Mucosa of rectum (tissue), 2 donors: Measurements from ENCODE around the gene KCNAB1.

Source experiments
- H3K27ac ChIP-seq, 2 donors: one replicate each; pipeline ENCODE4 v1.7.0; 2013; ENCODE audit warnings: inconsistent platforms in 2 of 2, low read depth in 2 of 2, low read length in 2 of 2
- H3K27me3 ChIP-seq, 2 donors: one replicate each; pipeline ENCODE4 v1.7.0; 2013; ENCODE audit warnings: low read length in 2 of 2; ENCODE audit not compliant: control insufficient read depth in 2 of 2, insufficient read depth in 2 of 2
- H3K36me3 ChIP-seq, 2 donors: one replicate each; pipeline ENCODE4 v1.7.0; 2013; ENCODE audit warnings: low read length in 2 of 2; ENCODE audit not compliant: control insufficient read depth in 2 of 2, insufficient read depth in 2 of 2
- H3K4me1 ChIP-seq, 2 donors: one replicate each; pipeline ENCODE4 v1.7.0; 2013; ENCODE audit warnings: low read length in 2 of 2, mild to moderate bottlenecking in 1 of 2; ENCODE audit not compliant: control insufficient read depth in 2 of 2, insufficient read depth in 2 of 2
- H3K4me3 ChIP-seq, 2 donors: one replicate each; pipeline ENCODE4 v1.7.0; 2013; ENCODE audit warnings: low read length in 2 of 2
- H3K9ac ChIP-seq, 2 donors: one replicate each; pipeline ENCODE4 v1.7.0; 2013; ENCODE audit warnings: low read length in 2 of 2, low read depth in 1 of 2, mild to moderate bottlenecking in 1 of 2
- H3K9me3 ChIP-seq, 2 donors: one replicate each; pipeline ENCODE4 v1.7.0; 2013; ENCODE audit warnings: low read length in 2 of 2; ENCODE audit not compliant: control insufficient read depth in 2 of 2
- donor health status: healthy.
- donor health status: Normal muscosa, but diverticular disease.

KCNAB1 gene

GRCh38 chr3:156304406-156304805 is 184.0 kb downstream of the KCNAB1 start:
- Histone ChIP-seq H3K9ac (no peak overlapping the region), H3K4me3 (no peak overlapping the region), H3K27ac (no peak overlapping the region), H3K9me3 (no peaks in the 10 kb centered on the region), H3K4me1 (no peaks in the 10 kb centered on the region), H3K27me3 (no peaks in the 10 kb centered on the region), H3K36me3 (no peaks in the 10 kb centered on the region)

GRCh38 chr3:156305672-156306071 is 185.3 kb downstream of the KCNAB1 start:
- Histone ChIP-seq H3K9me3 (no peaks in the 10 kb centered on the region), H3K9ac (no peak overlapping the region), H3K4me1 (no peaks in the 10 kb centered on the region), H3K27me3 (no peaks in the 10 kb centered on the region), H3K36me3 (no peaks in the 10 kb centered on the region), H3K4me3 (no peak overlapping the region), H3K27ac (no peak overlapping the region)

GRCh38 chr3:156307704-156308103 is 187.3 kb downstream of the KCNAB1 start:
- Histone ChIP-seq H3K27me3 (no peaks in the 10 kb centered on the region), H3K9ac (no peak overlapping the region)

GRCh38 chr3:156311431-156311830 is 191.1 kb downstream of the KCNAB1 start:
- Histone ChIP-seq H3K9me3 (no peaks in the 10 kb centered on the region), H3K36me3 (no peaks in the 10 kb centered on the region), H3K4me3 (no peak overlapping the region), H3K27me3 (no peaks in the 10 kb centered on the region), H3K9ac (no peak overlapping the region), H3K4me1 (no peaks in the 10 kb centered on the region), H3K27ac (no peak overlapping the region)

More at GRCh38 chr3:156307704-156308103, 187.3 kb downstream of the KCNAB1 start:
- Histone ChIP-seq H3K36me3 (no peaks in the 10 kb centered on the region), H3K27ac (no peak overlapping the region), H3K4me3 (no peak overlapping the region), H3K4me1 (no peaks in the 10 kb centered on the region), H3K9me3 (no peaks in the 10 kb centered on the region)

GRCh38 chr3:156311930-156312329 is 191.6 kb downstream of the KCNAB1 start:
- no peaks in the 10 kb centered on the region for H3K36me3 ChIP-seq
- H3K9me3 ChIP-seq = no peaks in the 10 kb centered on the region
- no peak overlapping the region for H3K4me3 ChIP-seq
- no peaks in the 10 kb centered on the region for H3K4me1 ChIP-seq
- H3K27me3 ChIP-seq = no peaks in the 10 kb centered on the region
- no peak overlapping the region for H3K9ac ChIP-seq
- no peak overlapping the region for H3K27ac ChIP-seq

GRCh38 chr3:156316076-156316475 is 195.7 kb downstream of the KCNAB1 start:
- no peak overlapping the region for H3K27ac ChIP-seq
- H3K9ac ChIP-seq = no peak overlapping the region
- H3K4me3 ChIP-seq = no peak overlapping the region
- no peaks in the 10 kb centered on the region for H3K27me3 ChIP-seq
- H3K9me3 ChIP-seq = no peaks in the 10 kb centered on the region
- no peaks in the 10 kb centered on the region for H3K36me3 ChIP-seq
- no peaks in the 10 kb centered on the region for H3K4me1 ChIP-seq

GRCh38 chr3:156317462-156318074 is 197.2 kb downstream of the KCNAB1 start:
- H3K36me3 ChIP-seq = no peaks in the 10 kb centered on the region
- no peak overlapping the region for H3K4me3 ChIP-seq
- no peaks in the 10 kb centered on the region for H3K27me3 ChIP-seq
- no peak overlapping the region for H3K9ac ChIP-seq
- no peak overlapping the region for H3K27ac ChIP-seq
- no peaks in the 10 kb centered on the region for H3K9me3 ChIP-seq
- no peaks in the 10 kb centered on the region for H3K4me1 ChIP-seq

- no peaks in the 10 kb centered on the region for H3K9me3 ChIP-seq
- H3K27ac ChIP-seq = no peak overlapping the region
- H3K27me3 ChIP-seq = no peaks in the 10 kb centered on the region
- H3K9ac ChIP-seq = no peak overlapping the region
- no peaks in the 10 kb centered on the region for H3K36me3 ChIP-seq
- no peaks in the 10 kb centered on the region for H3K4me1 ChIP-seq
- no peak overlapping the region for H3K4me3 ChIP-seq
Observed at GRCh38 chr3:156321945-156322344, 201.6 kb downstream of the KCNAB1 start.

- no peaks in the 10 kb centered on the region for H3K4me1 ChIP-seq
- H3K4me3 ChIP-seq = no peak overlapping the region
- H3K9me3 ChIP-seq = no peaks in the 10 kb centered on the region
- H3K27ac ChIP-seq = no peak overlapping the region
- H3K36me3 ChIP-seq = no peaks in the 10 kb centered on the region
- H3K27me3 ChIP-seq = no peaks in the 10 kb centered on the region
- H3K9ac ChIP-seq = no peak overlapping the region
Observed at GRCh38 chr3:156323466-156323865, 203.1 kb downstream of the KCNAB1 start.

- Histone ChIP-seq H3K36me3 (no peaks in the 10 kb centered on the region), H3K4me3 (no peak overlapping the region), H3K27me3 (no peaks in the 10 kb centered on the region), H3K9ac (no peak overlapping the region), H3K9me3 (no peaks in the 10 kb centered on the region), H3K27ac (no peak overlapping the region), H3K4me1 (no peaks in the 10 kb centered on the region)
Observed at GRCh38 chr3:156330415-156330814, 210.0 kb downstream of the KCNAB1 start.

GRCh38 chr3:156332304-156332703 is 211.9 kb downstream of the KCNAB1 start:
- Histone ChIP-seq H3K4me3 (no peak overlapping the region), H3K4me1 (no peaks in the 10 kb centered on the region), H3K9me3 (no peaks in the 10 kb centered on the region), H3K27me3 (no peaks in the 10 kb centered on the region), H3K36me3 (no peaks in the 10 kb centered on the region), H3K27ac (no peak overlapping the region), H3K9ac (no peak overlapping the region)
